HG03460 (cell line): Measurements from ENCODE around the gene TICAM2.

Source experiments
- ATAC-seq: cut with Tn5 transposase; IDR thresholded peaks from one replicate; pipeline ENCODE4 v1.9.1; 2021; ENCODE audit not compliant: unreplicated experiment

The TICAM2 gene

DNA sequence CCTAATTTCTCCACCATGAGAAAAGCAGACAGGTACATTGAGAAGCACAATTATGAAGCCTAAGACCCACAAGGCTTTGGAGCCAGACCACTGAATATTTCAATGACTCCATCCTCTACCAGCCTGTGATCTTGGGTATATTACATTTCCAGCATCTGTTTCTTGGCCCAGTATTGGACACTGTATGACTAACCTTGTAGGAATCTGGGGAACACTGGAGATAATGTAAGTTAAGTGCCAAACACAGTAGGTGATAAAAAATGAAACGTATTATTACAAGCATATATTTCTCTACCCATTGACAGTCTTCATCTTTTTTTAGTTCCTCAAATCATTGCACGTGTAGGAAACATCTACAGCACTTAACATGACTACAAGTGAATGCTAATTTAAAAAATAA is 29.1 kb downstream of the TICAM2 start:
- no peak for ATAC-seq

GRCh38 chr5:115571441-115571878 is 30.8 kb downstream of the TICAM2 start:
- ATAC-seq: no peak

- no peak for ATAC-seq
Measured at GRCh38 chr5:115568668-115569067, 33.6 kb downstream of the TICAM2 start.

- no peak for ATAC-seq
Measured at GRCh38 chr5:115565233-115565632, 37.0 kb downstream of the TICAM2 start.

GRCh38 chr5:115561176-115561575 is 41.1 kb downstream of the TICAM2 start:
- no peak for ATAC-seq

- no peak for ATAC-seq
Measured at GRCh38 chr5:115559524-115559923, 42.8 kb downstream of the TICAM2 start.

- no peak for ATAC-seq
Measured at GRCh38 chr5:115558388-115558956, 43.8 kb downstream of the TICAM2 start.

DNA sequence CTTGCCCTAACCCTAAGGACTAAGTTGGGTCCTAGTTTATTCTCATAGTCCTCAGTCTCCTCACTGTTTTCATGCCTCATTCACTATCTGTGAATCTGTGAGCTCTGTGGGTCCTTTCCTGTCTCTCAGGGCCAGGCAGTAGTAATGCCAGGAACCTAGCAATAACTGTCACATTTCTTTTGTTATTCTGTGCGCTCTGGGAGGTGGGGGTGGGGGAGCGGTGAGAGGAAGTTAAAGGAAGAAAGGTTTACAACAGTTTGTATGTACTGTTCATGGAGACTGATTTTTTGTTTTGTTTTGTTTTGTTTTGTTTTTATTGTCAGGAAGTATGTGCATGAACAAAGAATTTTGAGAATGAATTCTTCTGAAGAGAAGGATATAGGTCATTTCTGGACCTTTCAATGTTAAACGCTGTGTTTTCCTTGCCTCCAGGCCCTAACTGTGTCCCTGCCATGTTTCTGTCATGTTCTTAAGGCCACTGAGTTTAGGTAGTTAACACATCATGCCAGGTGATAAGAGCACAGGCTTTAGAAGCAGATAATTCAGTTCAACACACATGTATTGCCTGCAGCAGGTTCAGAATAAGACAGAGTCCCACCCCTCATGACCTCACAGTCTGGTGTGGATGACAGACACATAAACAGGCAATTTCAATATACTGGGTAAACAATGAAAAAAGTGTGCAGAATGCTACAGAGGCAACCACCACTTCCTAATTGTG is 44.5 kb downstream of the TICAM2 start:
- ATAC-seq: no peak

DNA sequence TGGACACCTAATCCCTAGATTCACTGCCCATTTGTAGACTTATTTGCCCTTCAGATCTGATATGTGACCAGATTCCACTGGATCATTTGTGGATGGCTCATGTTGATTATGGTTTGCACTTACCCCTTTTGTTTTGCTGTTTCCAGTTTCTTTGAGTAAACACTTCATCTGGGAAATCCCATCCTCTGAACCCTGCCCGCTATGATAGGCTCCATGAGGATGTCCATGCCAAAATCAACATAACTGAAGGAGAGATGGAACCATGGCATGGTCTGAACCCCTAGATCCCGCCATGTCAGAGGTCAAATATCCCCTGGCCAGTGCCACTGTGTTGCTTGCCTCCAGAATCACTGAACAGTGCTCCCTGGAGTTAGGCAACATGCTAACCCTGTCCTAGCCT is 46.0 kb downstream of the TICAM2 start:
- no peak for ATAC-seq

- no peak for ATAC-seq
Measured at GRCh38 chr5:115555084-115555633, 47.1 kb downstream of the TICAM2 start.

GRCh38 chr5:115553082-115553481 is 49.2 kb downstream of the TICAM2 start:
- ATAC-seq: no peak

GRCh38 chr5:115551415-115551814 is 50.9 kb downstream of the TICAM2 start:
- ATAC-seq: no peak

DNA sequence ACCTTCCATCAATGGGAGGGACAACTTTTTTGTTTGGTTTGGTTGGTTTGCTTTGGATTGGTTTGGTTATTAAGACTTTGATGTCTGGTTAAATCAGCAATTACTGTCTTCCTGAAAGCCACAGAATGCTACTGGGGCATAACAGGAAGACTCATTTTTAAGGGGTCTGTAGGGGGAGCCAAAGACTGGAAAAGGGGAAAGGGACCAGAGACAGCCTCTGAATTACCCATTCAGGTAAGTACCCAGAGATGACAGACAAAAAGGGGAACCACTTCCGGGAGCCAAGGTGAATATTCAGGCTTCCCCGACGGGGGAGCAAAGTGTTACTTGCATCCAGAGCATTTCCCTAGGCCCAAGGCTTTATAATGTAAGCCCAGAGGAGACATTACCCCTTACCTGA is 53.1 kb downstream of the TICAM2 start:
- ATAC-seq: no peak

DNA sequence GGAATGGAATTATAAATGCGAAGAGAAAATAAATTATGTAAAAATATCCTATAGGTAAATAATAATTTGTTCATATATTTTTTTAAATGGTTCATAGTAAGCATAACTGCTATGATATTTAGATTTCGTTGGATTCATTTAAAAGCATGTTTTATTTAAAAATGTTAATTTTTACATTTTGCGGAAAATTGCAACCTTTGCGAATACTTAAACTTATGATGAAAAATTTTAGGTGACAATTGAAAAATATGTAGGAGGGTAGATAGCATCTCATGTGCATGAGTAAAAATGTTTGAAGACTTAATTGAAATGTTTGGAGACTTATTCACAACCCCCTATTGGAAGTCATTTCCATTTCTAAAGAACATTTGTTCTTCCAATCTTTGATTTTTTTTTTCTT is 53.6 kb downstream of the TICAM2 start:
- no peak for ATAC-seq

DNA sequence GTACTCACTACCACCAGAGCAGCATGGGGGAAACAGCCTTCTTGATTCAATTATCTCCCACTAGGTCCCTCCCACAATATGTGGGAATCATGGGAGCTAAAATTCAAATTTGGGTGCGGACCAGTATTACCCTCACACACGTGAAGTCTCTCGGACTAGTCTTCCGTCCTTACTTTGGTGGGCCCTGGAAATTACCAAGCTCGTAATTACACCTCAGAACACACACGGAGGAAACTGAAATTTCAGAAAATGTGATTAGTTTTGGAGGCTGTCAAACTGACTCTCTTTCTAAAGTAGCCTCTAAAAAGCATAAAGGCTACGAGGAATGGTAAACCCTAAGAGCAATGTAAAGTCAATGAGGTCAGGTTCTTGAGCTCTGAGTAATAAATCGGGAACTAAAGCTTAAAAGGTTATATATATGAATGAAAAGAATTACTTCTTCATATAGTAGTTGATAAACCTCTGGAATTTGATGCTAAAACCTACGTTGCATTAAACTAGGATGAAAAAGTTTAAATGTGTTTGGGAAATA is 56.9 kb downstream of the TICAM2 start:
- ATAC-seq: no peak

DNA sequence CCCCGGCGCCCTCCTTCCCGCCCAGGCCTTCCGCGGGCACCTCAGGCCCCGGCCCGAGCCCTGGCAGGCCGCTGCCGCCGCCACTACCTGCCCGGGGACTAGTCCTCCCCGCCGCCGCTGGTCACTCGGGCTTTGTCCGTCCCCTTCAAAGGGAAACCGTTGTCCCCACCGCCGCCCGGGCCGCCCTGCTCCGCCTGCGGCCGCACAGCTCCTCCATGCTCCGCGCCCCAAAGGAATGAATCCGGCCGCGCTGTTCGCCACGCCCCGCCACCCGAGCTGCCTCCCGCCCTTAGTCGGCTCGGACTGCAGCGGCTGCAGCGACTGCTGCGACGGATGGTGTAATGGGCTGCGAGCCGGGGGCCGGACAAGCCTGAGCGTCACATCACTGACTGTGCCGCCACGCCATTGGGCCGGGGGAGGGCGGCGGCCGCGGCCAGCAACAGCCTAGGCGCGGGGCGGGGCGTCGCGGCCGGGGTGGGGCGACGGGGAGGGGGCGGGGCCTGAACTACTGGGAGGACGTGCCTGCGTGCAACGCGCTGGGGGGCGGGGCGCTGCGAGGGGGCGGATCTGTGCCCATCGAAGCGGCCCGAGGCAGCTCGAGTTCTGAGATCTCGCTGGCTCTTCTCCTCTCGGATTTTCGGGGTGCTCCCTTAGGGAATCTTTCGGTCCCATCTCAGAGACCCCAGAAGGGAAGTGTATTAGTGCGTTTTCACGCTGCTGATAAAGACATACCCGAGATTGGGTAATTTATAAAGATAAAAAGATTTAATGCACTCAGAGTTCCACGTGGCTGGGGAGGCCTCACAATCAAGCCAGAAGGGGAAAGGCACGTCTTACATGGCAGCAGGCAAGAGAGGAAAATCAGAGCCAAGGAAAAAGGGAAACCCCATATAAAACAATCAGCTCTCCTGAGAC is 57.6 kb downstream of the TICAM2 start, which contains the start of gene FEM1C:
Gene FEM1C (minus strand): TSS at position 340 of the 915 bp plus-strand sequence. CDS start 1,282 bp downstream, outside the sequence.
- ATAC-seq: peak; percentile 96

DNA sequence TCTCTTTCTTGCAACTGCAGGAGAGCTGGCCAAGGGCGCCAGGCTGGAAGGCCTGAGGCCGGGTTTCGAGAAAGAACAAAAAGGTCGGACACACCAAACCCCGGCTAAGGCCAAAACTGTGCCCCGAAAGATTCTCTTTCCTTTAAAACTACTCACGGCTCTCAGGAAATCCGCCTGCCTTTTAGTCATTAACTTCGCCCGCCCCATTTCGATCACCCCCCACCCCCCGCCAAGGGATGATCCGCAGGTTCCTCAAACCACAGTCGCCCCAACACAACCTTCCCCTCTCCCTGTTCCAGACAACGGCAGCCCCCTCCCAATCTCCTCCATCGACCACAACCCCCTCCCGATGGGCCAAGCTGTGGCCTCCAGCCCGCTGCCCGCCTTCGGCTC is 58.2 kb downstream of the TICAM2 start:
- peak; percentile 12 for ATAC-seq

DNA sequence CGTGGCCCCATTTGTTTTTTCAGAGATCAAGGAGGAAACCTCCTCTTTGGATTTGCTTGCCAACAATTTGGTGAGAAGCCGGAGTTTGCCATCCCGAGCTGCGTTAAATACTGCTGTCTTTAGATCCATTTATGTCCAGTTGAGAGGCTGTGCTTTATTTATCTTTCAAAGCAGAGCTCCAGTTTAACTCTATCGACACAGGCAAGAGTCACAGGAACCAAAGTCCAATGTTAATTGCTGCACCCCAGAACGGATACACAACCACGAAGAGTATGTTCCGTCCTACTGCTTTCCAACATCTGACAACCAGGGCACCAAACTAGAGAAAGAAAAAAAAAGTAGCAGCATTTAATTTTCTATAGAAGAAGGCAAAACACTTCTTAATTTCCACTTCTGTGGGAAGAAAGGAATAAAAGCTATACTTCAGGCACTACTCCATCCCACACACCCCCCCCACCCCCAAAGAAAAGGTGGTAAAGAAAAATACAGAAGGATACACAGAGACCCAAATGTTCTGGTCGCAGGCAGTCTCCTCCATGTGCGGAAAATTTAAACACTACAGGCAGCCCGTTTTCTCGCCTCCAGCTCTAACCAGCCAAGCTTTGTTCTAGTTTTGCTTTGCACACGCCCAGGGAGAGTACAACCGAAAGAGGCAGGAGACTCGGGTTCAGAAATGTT is 58.8 kb downstream of the TICAM2 start:
- ATAC-seq: peak; percentile 33

GRCh38 chr5:115542651-115543364 is 59.5 kb downstream of the TICAM2 start:
- ATAC-seq: no peak

DNA sequence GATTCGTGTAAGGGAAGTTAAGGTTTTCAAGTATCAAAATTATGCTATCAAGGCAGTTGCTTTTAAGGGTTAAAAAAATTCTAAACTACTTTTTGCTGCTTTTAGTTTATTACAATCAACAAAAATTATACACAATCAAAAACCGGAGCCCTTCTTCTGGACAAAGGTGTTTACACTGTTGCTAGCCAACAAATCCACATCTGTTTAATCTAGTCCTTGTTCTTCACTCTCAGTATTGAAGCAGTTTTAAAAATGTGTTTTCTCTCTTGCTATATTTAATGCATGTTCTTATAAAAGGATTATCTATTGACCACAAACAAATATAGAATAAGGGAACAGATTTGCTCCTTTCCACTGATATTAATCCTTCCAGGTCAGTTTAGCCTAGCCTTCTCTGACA is 60.2 kb downstream of the TICAM2 start:
- ATAC-seq: no peak
